GF-D8 (cell line): Measurements from ENCODE around the gene ETNK2.

ENCODE experiments used
- DNase-seq: peaks from one replicate; lab custom pipeline; 2025; lab: John Stamatoyannopoulos, UW

The ETNK2 gene, protein sequence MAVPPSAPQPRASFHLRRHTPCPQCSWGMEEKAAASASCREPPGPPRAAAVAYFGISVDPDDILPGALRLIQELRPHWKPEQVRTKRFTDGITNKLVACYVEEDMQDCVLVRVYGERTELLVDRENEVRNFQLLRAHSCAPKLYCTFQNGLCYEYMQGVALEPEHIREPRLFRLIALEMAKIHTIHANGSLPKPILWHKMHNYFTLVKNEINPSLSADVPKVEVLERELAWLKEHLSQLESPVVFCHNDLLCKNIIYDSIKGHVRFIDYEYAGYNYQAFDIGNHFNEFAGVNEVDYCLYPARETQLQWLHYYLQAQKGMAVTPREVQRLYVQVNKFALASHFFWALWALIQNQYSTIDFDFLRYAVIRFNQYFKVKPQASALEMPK

DNA sequence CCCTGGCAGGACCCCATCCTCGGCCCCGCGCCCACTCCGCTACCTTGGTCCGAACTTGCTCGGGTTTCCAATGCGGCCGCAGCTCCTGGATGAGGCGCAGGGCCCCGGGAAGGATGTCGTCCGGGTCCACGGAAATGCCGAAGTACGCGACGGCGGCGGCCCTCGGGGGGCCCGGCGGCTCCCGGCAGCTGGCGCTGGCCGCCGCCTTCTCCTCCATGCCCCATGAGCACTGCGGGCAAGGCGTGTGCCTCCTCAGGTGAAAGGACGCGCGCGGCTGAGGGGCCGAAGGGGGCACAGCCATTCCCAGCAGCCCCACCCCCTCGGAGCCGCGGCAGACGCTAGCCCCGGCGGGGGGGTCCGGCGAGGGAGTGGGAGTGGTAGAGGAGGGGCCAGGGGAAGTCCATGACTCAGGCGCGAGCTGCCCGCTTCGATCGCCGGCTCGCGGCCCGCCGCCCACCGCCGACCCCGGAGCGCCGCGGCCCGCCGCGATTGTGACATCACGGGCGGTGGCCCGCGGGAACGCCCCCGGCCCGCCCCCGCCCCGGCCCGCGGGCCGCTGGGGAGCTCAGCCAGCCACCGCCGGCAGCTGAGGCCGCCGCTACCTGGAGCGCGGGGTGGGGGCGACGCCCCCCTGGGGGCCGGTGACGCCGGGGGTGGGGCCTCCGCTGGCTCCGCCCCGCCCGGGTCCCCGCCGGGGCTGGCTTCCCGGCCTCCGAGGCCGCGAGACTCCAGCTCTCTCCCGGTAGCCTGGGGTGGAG, at the start of gene ETNK2:
ETNK2 (minus strand) TSS at position 493 of the 758 bp plus-strand sequence; CDS start at position 301, 192 bp downstream.
- no peak for DNase-seq

DNA sequence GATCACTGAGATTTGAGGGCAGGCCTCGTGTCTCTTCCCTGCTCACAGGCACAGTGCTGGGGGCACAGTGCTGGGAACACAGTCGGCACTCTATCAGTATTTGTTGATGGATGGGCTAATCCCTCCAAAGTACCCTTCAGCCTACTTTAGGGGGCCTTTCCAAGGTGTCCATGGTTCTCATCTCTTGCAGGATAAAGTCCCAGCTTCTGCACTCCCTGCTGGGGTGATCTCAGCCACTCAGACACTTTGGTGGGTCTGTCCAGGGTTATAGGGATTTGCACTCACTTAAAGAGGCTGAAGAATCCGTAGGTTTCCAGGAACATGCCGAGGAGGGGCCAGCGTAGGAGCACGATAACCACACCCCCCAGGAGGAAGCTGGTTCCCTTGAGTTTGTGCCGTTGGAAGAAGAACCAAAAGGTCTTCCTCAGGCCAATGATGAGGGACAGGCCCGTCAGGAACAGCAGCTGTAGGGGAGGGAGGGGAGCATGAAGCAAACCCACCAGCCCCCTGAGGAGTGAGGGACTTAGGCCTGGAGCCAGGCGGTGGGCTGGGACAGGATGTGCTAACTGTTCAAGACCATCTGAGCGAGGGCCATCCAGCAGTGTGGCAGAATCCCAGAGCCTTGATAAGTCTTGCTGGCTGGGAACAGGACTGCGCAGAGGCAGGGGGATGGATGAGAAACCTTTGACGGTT, 49.6 kb upstream of the ETNK2 start:
- DNase-seq: no peak

DNA sequence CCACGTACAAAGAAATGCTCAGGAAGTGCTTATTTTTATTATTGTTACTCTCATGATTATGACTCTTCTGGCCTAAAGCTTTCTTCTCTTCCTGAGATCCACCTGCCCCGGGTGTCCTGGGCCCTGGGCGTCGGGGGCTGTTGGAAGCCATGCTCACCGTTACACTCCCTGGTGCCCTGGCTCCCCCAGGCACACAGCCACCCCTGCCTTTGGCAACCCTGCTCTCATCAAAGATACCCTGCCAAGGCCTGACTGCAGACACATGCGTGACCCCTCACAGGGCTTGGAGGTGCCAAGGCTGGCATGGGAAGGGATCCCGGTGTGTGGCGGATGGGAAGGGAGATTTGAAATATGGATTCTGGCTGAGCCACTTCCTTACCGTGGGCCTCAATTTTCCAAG, 47.7 kb upstream of the ETNK2 start:
- no peak for DNase-seq

DNA sequence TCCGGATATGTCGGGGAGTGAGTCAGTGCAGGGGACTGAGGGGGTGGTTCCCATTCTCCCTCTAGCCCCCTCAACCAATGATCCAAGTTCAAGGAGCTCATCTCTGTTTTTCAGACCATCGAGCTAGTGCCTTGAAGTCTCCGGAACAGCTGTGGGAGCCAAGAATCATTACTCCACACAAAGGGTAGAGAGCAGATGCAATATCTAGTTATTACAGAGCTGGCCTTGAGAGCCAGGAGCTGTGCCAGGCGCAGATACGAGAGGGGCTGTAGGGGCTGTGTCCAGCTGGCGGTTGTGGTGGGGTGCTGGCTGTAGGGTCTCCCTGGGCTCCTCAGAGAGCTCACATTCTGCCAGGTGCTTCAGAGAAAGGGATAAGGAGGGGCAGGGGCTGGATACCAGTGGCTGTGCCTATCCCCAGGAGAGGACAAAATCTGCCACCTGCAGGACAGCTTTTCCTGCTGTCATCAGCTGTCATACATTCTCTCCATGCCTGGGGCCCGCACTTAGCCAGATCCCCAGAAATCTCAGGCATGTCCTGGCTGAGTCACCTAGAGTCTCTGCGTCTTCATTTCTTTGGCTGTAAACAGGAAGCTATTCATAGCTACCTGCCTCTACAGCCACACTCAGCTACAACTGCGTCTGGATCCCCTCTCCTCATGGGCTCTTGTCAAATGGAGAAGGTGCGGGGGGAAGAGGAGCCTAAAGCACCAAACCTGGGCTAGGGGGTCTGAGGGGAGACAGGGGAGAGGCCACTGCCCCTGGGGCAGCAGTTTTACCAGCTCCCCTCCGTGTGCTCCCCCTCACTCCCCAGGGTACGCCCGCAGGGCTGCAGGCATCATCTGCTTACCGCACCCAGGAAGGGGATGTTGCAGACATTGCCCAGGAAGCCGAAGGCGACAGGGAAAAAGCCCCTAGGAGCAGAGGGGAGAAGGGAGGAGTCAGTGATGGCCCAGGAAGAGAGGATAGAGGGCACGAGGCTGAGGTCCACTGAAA, 46.8 kb upstream of the ETNK2 start:
- DNase-seq: no peak

DNA sequence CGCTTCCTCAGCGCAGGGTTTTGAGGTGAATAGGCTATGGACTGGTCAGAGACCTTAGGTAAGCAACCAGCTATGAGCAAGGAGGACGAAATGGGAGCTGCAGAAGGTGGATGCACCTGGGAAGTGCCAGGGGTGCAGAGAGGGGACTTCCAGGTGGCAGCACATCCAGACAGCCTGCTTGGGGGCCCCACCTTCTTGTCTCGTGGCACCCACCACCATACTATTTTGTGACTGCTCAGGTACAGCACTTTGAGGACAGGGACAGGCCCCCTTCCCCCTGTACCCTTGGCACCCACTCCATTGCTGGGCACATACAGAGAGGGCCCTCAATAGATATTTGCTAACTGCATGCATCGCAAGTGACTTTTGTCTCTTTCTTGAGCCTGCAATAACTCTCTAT, 45.2 kb upstream of the ETNK2 start:
- no peak for DNase-seq

DNA sequence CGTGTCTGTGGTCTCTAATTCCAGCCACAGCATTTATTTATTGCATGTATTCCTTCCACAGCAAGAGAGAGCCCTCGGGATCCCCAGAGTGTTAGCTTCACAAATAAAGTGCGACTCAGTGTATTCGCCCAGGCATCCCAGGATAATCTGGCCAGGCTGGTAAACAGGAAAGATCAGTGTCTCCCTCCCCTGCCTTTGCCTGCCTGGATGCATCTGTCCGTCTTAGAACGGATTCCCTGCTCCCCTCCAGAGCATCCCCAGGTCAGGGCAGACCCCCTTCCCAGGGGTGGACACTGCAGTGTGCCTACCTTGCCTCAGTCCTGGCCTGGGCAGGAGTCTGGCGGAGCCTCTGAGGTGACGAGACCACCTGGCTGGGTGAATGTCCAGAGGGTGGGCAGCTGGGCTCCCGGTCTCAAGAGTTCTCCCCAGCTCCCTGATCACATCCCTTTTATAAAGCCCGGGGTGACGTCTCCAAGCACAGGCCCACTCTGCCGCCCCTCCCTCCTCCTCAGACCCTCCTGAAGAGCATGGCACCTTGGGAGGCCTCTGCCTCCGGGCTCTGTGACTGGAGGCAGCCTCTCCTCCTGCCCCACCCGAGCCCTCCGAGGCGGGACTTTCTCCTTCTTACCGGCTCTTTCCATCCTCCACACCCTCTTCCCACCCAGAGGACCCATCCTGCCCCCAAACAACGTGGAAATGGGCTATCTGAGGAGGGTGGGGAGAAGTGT, 44.4 kb upstream of the ETNK2 start, which contains the start of gene KISS1:
KISS1 (minus strand) TSS at position 424 of the 728 bp plus-strand sequence. CDS start 3,615 bp downstream, outside the sequence.
- no peak for DNase-seq

DNA sequence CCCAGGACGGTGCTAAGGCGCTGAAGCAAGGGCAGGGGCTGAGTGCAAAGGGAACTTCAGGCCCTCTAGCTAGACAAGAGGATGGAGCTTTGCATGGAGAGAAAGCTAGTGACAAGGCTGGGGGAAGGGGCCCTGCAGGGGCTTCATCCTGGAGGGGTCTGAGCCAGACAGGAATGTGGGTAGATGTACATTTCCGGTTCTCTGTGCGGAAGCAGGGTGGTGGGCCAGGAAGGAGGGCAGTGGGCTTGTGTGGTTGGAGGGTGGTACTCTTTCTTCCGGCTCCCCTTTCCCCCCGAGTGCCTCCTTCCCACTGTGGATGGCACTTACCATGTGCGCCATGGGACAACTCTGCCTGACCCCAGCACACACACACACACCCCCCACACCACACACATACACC, 42.9 kb upstream of the ETNK2 start:
- DNase-seq: no peak

DNA sequence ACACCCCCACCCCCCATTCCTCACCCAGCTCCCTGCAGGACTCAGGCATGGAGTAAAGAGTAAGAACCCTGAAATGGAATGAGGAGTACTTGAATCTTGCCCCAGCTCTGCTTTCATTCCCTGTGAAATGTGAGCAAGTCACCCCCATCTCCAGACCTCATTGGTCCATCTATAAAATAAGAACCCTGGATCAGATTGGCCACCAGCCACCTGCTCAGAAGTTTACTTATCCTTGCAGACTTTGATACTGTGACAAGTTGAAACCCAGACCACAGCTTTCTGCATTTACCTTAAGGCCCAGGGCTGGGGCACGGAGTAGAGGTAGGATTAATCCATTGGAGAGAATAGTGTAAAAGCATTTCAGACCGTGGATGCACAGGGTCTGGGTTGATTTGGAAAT, 42.2 kb upstream of the ETNK2 start:
- no peak for DNase-seq

DNA sequence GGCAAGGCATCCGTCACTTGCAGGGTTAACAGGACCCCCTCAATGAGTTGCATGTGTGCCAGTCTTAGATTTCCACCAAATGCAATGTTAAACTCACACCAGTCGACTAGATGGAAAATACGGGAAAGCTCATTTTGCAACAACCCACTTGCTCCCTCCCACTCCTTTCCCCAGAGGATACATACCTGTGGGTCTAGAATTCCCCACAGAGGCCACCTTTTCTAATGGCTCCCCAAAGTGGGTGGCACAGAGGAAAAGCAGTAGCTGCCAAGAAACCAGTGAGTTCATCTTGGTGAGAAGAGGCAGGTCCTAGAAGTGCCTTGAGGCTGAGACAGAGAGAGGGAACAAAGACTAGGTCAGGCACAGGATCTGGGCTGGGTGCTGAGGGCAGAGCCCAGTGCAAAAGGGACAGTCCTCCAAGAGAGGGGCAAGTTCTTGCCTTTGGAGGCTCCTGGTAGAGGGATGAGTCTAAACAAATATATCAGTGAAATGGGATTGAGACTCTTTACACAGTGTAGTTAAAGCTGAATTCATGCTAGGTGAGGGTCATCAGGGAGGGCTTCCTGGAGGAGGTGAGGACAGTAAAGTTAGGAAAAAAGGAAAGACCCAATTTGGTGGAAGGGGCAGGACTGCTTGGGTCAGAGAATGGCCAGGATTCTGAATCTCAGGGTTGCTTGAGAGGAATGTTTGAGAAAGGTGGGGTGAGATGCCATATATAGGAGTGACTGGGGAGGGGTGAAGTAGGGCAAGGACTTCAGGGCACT, 40.9 kb upstream of the ETNK2 start:
- DNase-seq: no peak

DNA sequence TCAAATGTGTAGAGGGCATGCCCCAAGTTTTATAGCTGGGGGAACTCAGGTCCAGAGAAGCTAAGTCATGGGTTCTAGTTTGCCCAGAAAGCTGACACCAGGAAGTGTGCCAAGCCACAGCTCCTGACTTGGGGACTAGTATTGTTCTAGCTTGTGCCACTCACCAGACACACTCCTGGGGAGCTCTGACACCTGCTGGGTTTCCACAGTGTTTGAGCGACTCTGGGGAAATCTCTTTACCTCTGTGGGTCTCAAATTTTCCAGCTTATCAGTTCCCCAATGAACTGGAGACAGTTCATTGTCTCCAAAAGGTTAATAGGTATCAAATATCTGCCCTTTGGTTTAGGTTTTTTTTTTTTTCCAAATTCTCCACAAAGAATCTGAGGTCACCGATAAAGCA, 40.2 kb upstream of the ETNK2 start:
- DNase-seq: no peak

DNA sequence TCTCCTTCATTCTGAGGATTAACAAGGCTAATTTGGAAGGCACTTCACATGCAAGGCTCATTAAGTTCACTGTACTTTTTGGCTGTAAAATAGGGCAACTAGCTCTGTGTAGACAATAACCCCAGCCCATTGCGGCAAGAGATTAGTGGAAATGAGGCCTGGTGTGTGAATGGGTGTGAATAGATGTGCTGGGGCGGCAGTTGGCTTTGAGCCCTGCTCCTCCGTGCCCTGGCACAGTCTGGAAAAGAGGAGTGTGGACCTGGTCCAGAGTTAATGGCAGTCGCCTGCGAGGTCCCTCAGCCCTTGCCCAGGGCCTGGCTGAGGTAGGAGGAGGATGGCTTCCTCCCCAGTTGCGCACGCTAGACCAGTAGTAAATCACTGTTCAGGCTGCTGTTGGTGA, 39.6 kb upstream of the ETNK2 start:
- no peak for DNase-seq

DNA sequence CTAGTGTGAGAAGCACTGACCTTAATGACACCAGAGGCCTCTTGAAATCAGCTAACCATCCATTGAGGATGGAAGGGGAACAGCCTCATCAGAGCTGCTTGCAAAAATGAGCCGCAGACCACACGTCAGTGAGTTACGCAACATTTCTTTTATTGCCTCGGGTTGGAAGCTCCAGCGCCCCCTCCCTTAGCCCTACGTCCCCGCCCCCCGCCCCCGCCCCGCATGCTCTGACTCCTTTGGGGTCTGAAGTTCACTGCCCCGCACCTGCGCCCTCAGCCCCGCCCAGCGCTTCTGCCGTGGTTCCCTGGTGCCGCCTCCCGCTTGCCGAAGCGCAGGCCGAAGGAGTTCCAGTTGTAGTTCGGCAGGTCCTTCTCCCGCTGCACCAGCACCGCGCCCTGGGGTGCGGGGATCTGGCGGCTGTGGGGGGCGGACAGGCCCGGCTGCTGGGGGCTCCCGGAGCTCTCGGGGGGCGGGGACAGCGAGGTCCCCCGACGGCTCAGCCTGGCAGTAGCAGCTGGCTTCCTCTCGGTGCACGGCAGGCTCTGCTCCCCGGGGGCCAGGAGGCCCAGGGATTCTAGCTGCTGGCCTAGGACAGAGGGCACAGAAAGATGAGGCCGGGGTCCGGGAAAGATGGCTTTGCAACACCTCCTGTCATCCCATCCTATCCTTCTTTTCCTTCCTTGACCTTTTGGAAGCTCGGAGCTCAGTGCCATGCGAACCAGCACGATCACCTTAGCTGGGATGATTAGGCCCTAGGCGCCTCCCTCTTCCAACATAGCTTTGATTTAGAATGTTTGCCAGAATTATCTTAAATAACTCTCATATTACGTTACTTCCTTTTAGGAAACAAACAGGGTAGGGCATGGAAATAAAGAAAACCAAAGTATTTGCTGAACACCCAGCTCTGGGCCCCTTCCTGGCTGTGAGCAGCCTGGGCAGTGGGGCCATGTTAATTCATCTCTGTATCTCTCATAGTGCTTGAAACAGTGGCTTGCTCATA, 38.7 kb upstream of the ETNK2 start:
- DNase-seq: peak; percentile 83

DNA sequence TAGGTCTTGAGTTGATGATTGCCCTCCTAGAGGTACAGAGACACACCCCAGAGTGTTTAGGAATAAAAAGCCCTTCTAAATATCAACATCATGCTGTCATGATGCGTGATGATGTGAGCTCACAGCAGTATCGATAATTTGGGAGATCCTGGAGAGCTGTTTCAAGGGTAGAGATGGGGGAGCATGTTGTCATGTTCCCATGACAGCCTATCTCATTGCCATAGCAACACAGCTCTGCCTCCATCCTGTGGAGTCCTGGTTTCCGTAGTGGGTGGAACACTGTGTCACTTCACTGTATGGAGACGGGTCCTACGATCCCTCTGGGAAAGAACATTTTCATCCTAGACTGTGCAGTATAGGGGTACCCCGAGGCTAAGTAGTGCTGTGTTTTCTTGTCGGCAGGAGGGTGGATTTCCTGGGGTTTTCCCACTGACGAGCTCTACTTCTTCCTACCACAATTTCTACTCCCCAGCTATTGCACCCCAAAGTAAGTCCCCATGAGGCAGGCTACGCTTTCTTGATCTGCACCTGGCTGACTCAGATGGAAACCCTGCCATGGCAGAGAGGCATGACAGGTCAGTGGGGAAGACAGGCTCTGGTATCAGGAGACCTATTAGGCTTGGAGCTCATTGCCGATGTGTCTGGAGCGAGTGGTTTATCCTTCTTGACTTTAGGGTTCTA, 37.3 kb upstream of the ETNK2 start:
- no peak for DNase-seq

DNA sequence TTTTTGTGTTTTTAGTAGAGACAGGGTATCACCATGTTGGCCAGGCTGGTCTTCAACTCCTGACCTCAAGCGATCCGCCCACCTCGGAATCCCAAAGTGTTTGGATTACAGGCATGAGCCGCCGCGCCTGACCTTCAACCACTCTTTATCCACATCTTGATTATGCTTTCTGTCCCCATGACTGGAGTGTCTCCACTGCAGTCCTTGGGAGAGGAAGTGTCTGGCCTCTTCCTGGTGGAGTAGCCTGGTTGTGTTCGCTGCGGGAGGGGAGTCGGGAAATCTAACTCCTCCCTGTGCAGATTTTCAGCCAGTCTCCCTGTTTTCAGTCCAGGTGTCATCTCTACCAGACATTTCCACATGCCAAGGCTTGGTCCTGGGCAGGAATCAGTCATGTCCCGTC, 34.8 kb upstream of the ETNK2 start:
- no peak for DNase-seq

DNA sequence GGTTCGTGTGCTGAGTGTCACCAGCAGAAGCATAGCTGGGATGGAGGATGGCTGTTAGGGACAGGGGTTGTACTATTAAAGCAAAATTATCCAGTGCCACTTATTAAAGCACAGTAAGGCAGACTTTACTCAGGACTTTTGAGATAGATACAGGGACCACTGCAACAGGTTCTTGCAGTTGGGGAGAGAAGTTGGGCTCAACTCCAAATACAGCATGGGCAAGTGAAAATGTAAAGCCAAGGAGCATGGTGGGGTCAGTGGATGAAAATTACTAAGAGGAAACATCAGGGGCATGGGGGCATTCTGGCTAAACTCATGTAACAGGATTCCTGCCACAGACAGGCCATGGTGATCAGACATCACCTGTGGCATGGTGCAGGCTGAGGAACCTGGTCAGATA, 29.3 kb upstream of the ETNK2 start:
- no peak for DNase-seq

DNA sequence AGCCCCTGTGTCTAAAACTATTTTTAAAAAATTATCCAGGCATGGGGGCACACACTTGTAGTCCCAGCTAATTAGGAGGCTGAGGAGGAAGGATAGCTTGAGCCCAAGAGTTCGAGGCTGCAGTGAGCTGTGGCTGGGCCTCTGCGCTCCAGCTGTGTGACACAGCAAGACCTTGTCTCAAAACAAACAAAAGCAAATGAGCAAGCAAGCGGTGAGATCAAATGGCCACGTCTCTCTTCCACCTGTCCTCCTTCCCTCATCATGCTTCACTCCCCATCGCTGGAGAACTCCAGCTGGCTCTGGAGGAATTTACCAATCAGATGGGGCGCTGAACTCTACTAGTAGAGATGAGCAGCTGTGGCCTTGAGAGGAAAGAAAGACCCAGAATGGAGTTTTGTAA, 28.3 kb upstream of the ETNK2 start:
- no peak for DNase-seq

DNA sequence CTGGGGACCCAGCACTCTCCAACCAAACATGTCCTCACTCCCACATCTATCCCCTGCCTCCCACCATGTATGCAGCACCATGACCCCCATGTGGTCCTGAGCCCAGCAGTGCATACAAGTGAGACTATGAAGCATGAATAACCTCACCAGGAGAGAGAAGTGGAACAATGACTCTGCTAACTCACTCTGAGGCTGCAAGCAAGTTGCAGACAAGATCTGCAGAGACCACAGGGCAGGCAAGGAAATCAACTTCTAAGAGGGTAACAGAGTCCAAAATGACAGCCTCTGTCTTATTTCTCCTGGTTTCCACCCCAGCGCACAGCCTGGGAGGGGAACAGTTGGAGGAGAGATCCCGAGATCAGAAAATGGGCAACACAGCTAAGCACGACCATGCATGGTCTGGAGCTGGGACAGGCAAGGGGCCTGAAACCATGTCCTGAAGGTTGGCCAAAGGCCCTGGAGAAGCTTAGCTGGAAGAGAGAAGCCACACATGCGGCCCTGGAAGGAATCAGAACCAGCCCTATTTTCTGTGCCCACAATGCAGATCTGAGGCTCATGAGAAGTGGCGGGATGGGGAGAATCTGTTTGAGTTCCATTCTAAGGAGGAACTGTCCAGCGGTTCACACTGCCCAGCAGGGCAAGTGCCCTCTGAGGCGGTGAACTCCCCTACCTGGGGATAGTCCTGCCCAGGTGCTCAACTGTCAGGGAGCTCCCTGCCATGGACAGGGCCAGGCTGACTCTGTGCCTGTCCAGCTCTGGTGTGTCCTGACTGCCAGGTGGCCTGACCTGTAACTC, 26.8 kb upstream of the ETNK2 start:
- DNase-seq: no peak
